HepG2 (cell line): ENCODE data around the gene ZNF148. TPM values are rescaled to one million over a fixed set of nuclear protein-coding genes. Genes with fewer than 3 reads are reported as not detected.

Source experiments
- AKAP8 ChIP-seq: sonication (generic); formaldehyde crosslinking; IDR thresholded peaks from 2 replicates; pipeline ENCODE4 v1.5.1; 2020; ENCODE audit warnings: mild to moderate bottlenecking, missing genetic modification reagents
- BRCA1 ChIP-seq: sonication (generic); formaldehyde crosslinking; IDR thresholded peaks from 2 replicates; pipeline ENCODE4 v1.4.0; 2020; ENCODE audit warnings: missing genetic modification reagents
- FOXP4 ChIP-seq: sonication (generic); formaldehyde crosslinking; IDR thresholded peaks from 2 replicates; pipeline ENCODE4 v1.4.0; 2020; ENCODE audit warnings: missing genetic modification reagents
- FUBP1 ChIP-seq: sonication (generic); formaldehyde crosslinking; IDR thresholded peaks from 2 replicates; pipeline ENCODE4 v1.5.1; 2020; ENCODE audit warnings: missing genetic modification reagents, mild to moderate bottlenecking, borderline replicate concordance
- GFI1 ChIP-seq: sonication (generic); formaldehyde crosslinking; IDR thresholded peaks from 2 replicates; pipeline ENCODE4 v1.5.0; 2020; ENCODE audit warnings: missing genetic modification reagents, mild to moderate bottlenecking, borderline replicate concordance
- KMT2B ChIP-seq: IDR thresholded peaks from 2 replicates; pipeline ENCODE4 v1.6.1; 2016; ENCODE audit warnings: missing genetic modification reagents, missing compliant biosample characterization
- REL ChIP-seq: sonication (generic); formaldehyde crosslinking; conservative IDR thresholded peaks from 2 replicates; pipeline ENCODE4 v1.8.0; 2022; ENCODE audit warnings: mild to moderate bottlenecking, missing genetic modification reagents, moderate library complexity
- TFDP1 ChIP-seq: IDR thresholded peaks from 2 replicates; pipeline ENCODE4 v1.6.1; 2016; ENCODE audit warnings: missing compliant biosample characterization, missing genetic modification reagents, borderline replicate concordance
- YEATS2 ChIP-seq: sonication (generic); formaldehyde crosslinking; IDR thresholded peaks from 2 replicates; pipeline ENCODE4 v1.4.0; 2020; ENCODE audit warnings: missing genetic modification reagents, borderline replicate concordance
- ZNF136 ChIP-seq: sonication (generic); formaldehyde crosslinking; IDR thresholded peaks from 2 replicates; pipeline ENCODE4 v1.8.1; 2022; ENCODE audit warnings: low read depth, mild to moderate bottlenecking, moderate library complexity, missing genetic modification reagents
- ZNF468 ChIP-seq: sonication (generic); formaldehyde crosslinking; IDR thresholded peaks from 2 replicates; pipeline ENCODE4 v1.8.0; 2022; ENCODE audit warnings: mild to moderate bottlenecking, moderate library complexity, missing genetic modification reagents
- ZNF552 ChIP-seq: sonication (generic); formaldehyde crosslinking; IDR thresholded peaks from 2 replicates; pipeline ENCODE4 v1.9.0; 2022; ENCODE audit warnings: missing genetic modification reagents, mild to moderate bottlenecking, borderline replicate concordance
- ZNF577 ChIP-seq: sonication (generic); formaldehyde crosslinking; IDR thresholded peaks from 2 replicates; pipeline ENCODE4 v1.4.0; 2020; ENCODE audit warnings: mild to moderate bottlenecking, low read depth, missing genetic modification reagents, borderline replicate concordance
- ZNF839 ChIP-seq: sonication (generic); formaldehyde crosslinking; IDR thresholded peaks from 2 replicates; pipeline ENCODE4 v1.4.0; 2020; ENCODE audit warnings: missing genetic modification reagents, mild to moderate bottlenecking, borderline replicate concordance
- polyA plus RNA-seq, 8 experiments: library from polyadenylated mRNA; depleted of rRNA in 3 of 8; stranded (reverse) in 7 of 8; unstranded in 1 of 8; fragments of >200 nt; fragmentation: Illumina TruSeq in 4 of 8; extraction: Trizol in 4 of 8; gene quantifications; 2 replicates each; pipeline versions ENCODE4 v1.2.1 to v1.2.3, GENCODE V29; 2011 to 2016; ENCODE audit warnings: low read depth in 4 of 8, missing spikeins in 1 of 8, mixed read lengths in 1 of 8; ENCODE audit not compliant: insufficient read depth in 1 of 8
- total RNA-seq, 5 experiments: library from RNA; depleted of rRNA; stranded (reverse); fragments of >200 nt; fragmentation: Illumina TruSeq; extraction: Trizol; gene quantifications; 2 replicates each; pipeline ENCODE4 v1.2.3, GENCODE V29; 2016; ENCODE audit warnings: low read depth in 1 of 5
- TF ChIP-seq, protein P1 (sequence below): sonication (generic); formaldehyde crosslinking; IDR thresholded peaks from 2 replicates; pipeline ENCODE4 v1.4.0; 2020; ENCODE audit warnings: missing genetic modification reagents, borderline replicate concordance
- TF ChIP-seq, protein P2 (sequence below), 2 experiments: sonication (generic) in 1 of 2; formaldehyde crosslinking in 1 of 2; IDR thresholded peaks; 2 replicates each; pipeline versions ENCODE4 v1.5.1 to v1.6.1; 2011 to 2020; ENCODE audit warnings: borderline replicate concordance in 1 of 2, low read depth in 1 of 2, low read length in 1 of 2, mild to moderate bottlenecking in 1 of 2, missing genetic modification reagents in 1 of 2, moderate library complexity in 1 of 2

ZNF148 gene
- total and polyA plus RNA-seq, 2 of the 13 experiments (the other 11 are each of a cell fraction or from before 2014, with no cell fraction given), result 10.6 to 36.1 TPM

GRCh38 chr3:125374996-125375941 lies at the start of gene ZNF148 (continued):
- TF ChIP-seq FUBP1 (CRISPR knock-in tag) (no peak), ZNF552 (peak; percentile 62; the same call in 1 of the 2 replicates), ZNF136 (peak; percentile 64; the same call in 1 of the 2 replicates), YEATS2 (CRISPR knock-in tag) (peak; percentile 89), ZNF839 (CRISPR knock-in tag) (no peak), TFDP1 (CRISPR knock-in tag) (peak; percentile 78; the same call in 1 of the 2 replicates), KMT2B (CRISPR knock-in tag) (peak; percentile 98), ZNF577 (CRISPR knock-in tag) (no peak), GFI1 (CRISPR knock-in tag) (peak; percentile 54; the same call in 1 of the 2 replicates), ZNF468 (CRISPR knock-in tag) (no peak), BRCA1 (peak; percentile 88), AKAP8 (CRISPR knock-in tag) (no peak), REL (CRISPR knock-in tag) (peak; percentile 74; the same call in 1 of the 2 replicates), FOXP4 (peak; percentile 49)
- TF ChIP-seq, protein P1, sequence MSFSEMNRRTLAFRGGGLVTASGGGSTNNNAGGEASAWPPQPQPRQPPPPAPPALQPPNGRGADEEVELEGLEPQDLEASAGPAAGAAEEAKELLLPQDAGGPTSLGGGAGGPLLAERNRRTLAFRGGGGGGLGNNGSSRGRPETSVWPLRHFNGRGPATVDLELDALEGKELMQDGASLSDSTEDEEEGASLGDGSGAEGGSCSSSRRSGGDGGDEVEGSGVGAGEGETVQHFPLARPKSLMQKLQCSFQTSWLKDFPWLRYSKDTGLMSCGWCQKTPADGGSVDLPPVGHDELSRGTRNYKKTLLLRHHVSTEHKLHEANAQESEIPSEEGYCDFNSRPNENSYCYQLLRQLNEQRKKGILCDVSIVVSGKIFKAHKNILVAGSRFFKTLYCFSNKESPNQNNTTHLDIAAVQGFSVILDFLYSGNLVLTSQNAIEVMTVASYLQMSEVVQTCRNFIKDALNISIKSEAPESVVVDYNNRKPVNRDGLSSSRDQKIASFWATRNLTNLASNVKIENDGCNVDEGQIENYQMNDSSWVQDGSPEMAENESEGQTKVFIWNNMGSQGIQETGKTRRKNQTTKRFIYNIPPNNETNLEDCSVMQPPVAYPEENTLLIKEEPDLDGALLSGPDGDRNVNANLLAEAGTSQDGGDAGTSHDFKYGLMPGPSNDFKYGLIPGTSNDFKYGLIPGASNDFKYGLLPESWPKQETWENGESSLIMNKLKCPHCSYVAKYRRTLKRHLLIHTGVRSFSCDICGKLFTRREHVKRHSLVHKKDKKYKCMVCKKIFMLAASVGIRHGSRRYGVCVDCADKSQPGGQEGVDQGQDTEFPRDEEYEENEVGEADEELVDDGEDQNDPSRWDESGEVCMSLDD, result 0 out of 2 replicates have a peak, but pooled peaks have one; percentile 57
- TF ChIP-seq, protein P2, sequence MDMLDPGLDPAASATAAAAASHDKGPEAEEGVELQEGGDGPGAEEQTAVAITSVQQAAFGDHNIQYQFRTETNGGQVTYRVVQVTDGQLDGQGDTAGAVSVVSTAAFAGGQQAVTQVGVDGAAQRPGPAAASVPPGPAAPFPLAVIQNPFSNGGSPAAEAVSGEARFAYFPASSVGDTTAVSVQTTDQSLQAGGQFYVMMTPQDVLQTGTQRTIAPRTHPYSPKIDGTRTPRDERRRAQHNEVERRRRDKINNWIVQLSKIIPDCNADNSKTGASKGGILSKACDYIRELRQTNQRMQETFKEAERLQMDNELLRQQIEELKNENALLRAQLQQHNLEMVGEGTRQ (IDR thresholded peaks at IDR 0.05; ENCODE audit: low read depth, low read length), result no peak
- TF ChIP-seq, protein P2 (CRISPR knock-in tag; IDR thresholded peaks at IDR 0.05; ENCODE audit: borderline replicate concordance), result no peak
